ENCODE results near the gene C5orf58.

The C5orf58 gene

DNA sequence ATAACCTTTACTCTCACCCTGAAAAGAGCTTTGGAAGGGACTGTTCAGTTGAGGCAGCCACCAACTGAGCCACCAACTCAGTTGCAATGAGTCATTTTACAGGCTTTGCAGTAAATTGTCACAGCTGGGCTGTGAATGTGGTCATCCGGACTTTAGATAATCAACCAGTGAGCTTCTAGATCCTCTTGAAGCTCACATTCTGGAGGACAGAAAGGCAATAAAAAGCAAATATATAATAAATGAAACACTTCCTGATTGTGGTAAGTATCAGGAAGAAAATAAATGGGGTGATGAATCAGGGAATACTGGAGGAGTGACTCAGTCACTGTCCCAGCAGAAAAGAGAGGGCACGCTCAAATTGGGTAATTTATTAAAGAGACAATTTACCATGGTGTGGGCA lies 13.2 kb upstream of the C5orf58 start (continued):
- TF ChIP-seq, protein P1, sequence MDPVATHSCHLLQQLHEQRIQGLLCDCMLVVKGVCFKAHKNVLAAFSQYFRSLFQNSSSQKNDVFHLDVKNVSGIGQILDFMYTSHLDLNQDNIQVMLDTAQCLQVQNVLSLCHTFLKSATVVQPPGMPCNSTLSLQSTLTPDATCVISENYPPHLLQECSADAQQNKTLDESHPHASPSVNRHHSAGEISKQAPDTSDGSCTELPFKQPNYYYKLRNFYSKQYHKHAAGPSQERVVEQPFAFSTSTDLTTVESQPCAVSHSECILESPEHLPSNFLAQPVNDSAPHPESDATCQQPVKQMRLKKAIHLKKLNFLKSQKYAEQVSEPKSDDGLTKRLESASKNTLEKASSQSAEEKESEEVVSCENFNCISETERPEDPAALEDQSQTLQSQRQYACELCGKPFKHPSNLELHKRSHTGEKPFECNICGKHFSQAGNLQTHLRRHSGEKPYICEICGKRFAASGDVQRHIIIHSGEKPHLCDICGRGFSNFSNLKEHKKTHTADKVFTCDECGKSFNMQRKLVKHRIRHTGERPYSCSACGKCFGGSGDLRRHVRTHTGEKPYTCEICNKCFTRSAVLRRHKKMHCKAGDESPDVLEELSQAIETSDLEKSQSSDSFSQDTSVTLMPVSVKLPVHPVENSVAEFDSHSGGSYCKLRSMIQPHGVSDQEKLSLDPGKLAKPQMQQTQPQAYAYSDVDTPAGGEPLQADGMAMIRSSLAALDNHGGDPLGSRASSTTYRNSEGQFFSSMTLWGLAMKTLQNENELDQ (tag by site-specific recombination; IDR thresholded peaks at IDR 0.05; ENCODE audit: low read depth): no peak
- TF ChIP-seq ZNF585B (tag by site-specific recombination; IDR thresholded peaks at IDR 0.05): no peak
- no peak for TF ChIP-seq ZNF248 (tag by site-specific recombination; IDR thresholded peaks at IDR 0.05)
- TF ChIP-seq ZNF391 (tag by site-specific recombination; IDR thresholded peaks at IDR 0.05; ENCODE audit: borderline replicate concordance, low read depth): peak; percentile 62; the same call in 1 of the 2 replicates
- peak; percentile 91 for TF ChIP-seq ZEB2 (tag by site-specific recombination; IDR thresholded peaks at IDR 0.05)
- TF ChIP-seq ZNF529 (tag by site-specific recombination; IDR thresholded peaks at IDR 0.05; ENCODE audit: insufficient replicate concordance): no peak
- TF ChIP-seq, protein P2, sequence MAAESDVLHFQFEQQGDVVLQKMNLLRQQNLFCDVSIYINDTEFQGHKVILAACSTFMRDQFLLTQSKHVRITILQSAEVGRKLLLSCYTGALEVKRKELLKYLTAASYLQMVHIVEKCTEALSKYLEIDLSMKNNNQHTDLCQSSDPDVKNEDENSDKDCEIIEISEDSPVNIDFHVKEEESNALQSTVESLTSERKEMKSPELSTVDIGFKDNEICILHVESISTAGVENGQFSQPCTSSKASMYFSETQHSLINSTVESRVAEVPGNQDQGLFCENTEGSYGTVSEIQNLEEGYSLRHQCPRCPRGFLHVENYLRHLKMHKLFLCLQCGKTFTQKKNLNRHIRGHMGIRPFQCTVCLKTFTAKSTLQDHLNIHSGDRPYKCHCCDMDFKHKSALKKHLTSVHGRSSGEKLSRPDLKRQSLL (tag by site-specific recombination; IDR thresholded peaks at IDR 0.05): no peak
- no peak for TF ChIP-seq ZNF175 (tag by site-specific recombination; IDR thresholded peaks at IDR 0.05)
- no peak for TF ChIP-seq ZBTB48 (tag by site-specific recombination; IDR thresholded peaks at IDR 0.05)
- TF ChIP-seq ZNF473 (tag by site-specific recombination; IDR thresholded peaks at IDR 0.05): no peak
- no peak for TF ChIP-seq ZNF600 (tag by site-specific recombination; IDR thresholded peaks at IDR 0.05)
- TF ChIP-seq, protein P3, sequence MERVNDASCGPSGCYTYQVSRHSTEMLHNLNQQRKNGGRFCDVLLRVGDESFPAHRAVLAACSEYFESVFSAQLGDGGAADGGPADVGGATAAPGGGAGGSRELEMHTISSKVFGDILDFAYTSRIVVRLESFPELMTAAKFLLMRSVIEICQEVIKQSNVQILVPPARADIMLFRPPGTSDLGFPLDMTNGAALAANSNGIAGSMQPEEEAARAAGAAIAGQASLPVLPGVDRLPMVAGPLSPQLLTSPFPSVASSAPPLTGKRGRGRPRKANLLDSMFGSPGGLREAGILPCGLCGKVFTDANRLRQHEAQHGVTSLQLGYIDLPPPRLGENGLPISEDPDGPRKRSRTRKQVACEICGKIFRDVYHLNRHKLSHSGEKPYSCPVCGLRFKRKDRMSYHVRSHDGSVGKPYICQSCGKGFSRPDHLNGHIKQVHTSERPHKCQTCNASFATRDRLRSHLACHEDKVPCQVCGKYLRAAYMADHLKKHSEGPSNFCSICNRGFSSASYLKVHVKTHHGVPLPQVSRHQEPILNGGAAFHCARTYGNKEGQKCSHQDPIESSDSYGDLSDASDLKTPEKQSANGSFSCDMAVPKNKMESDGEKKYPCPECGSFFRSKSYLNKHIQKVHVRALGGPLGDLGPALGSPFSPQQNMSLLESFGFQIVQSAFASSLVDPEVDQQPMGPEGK (tag by site-specific recombination; IDR thresholded peaks at IDR 0.05): no peak
- TF ChIP-seq, protein P4, sequence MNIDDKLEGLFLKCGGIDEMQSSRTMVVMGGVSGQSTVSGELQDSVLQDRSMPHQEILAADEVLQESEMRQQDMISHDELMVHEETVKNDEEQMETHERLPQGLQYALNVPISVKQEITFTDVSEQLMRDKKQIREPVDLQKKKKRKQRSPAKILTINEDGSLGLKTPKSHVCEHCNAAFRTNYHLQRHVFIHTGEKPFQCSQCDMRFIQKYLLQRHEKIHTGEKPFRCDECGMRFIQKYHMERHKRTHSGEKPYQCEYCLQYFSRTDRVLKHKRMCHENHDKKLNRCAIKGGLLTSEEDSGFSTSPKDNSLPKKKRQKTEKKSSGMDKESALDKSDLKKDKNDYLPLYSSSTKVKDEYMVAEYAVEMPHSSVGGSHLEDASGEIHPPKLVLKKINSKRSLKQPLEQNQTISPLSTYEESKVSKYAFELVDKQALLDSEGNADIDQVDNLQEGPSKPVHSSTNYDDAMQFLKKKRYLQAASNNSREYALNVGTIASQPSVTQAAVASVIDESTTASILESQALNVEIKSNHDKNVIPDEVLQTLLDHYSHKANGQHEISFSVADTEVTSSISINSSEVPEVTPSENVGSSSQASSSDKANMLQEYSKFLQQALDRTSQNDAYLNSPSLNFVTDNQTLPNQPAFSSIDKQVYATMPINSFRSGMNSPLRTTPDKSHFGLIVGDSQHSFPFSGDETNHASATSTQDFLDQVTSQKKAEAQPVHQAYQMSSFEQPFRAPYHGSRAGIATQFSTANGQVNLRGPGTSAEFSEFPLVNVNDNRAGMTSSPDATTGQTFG (tag by site-specific recombination; IDR thresholded peaks at IDR 0.05; ENCODE audit: borderline replicate concordance): no peak
- no peak for TF ChIP-seq ZNF777 (tag by site-specific recombination; IDR thresholded peaks at IDR 0.05; ENCODE audit: borderline replicate concordance)
- TF ChIP-seq, protein P5, sequence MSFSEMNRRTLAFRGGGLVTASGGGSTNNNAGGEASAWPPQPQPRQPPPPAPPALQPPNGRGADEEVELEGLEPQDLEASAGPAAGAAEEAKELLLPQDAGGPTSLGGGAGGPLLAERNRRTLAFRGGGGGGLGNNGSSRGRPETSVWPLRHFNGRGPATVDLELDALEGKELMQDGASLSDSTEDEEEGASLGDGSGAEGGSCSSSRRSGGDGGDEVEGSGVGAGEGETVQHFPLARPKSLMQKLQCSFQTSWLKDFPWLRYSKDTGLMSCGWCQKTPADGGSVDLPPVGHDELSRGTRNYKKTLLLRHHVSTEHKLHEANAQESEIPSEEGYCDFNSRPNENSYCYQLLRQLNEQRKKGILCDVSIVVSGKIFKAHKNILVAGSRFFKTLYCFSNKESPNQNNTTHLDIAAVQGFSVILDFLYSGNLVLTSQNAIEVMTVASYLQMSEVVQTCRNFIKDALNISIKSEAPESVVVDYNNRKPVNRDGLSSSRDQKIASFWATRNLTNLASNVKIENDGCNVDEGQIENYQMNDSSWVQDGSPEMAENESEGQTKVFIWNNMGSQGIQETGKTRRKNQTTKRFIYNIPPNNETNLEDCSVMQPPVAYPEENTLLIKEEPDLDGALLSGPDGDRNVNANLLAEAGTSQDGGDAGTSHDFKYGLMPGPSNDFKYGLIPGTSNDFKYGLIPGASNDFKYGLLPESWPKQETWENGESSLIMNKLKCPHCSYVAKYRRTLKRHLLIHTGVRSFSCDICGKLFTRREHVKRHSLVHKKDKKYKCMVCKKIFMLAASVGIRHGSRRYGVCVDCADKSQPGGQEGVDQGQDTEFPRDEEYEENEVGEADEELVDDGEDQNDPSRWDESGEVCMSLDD (tag by site-specific recombination; IDR thresholded peaks at IDR 0.05): no peak
- TF ChIP-seq ZNF223 (tag by site-specific recombination; IDR thresholded peaks at IDR 0.05): no peak
- no peak for TF ChIP-seq ZNF426 (tag by site-specific recombination; IDR thresholded peaks at IDR 0.05)
- no peak for TF ChIP-seq ZSCAN16 (tag by site-specific recombination; IDR thresholded peaks at IDR 0.05)
- no peak for TF ChIP-seq ZNF19 (tag by site-specific recombination; IDR thresholded peaks at IDR 0.05; ENCODE audit: low read depth)
- no peak for TF ChIP-seq ZNF707 (tag by site-specific recombination; IDR thresholded peaks at IDR 0.05)
- no peak for TF ChIP-seq EGR2 (tag by site-specific recombination; IDR thresholded peaks at IDR 0.05; ENCODE audit: low read depth)
- no peak for TF ChIP-seq ZNF623 (tag by site-specific recombination; IDR thresholded peaks at IDR 0.05)
- TF ChIP-seq, protein P6, sequence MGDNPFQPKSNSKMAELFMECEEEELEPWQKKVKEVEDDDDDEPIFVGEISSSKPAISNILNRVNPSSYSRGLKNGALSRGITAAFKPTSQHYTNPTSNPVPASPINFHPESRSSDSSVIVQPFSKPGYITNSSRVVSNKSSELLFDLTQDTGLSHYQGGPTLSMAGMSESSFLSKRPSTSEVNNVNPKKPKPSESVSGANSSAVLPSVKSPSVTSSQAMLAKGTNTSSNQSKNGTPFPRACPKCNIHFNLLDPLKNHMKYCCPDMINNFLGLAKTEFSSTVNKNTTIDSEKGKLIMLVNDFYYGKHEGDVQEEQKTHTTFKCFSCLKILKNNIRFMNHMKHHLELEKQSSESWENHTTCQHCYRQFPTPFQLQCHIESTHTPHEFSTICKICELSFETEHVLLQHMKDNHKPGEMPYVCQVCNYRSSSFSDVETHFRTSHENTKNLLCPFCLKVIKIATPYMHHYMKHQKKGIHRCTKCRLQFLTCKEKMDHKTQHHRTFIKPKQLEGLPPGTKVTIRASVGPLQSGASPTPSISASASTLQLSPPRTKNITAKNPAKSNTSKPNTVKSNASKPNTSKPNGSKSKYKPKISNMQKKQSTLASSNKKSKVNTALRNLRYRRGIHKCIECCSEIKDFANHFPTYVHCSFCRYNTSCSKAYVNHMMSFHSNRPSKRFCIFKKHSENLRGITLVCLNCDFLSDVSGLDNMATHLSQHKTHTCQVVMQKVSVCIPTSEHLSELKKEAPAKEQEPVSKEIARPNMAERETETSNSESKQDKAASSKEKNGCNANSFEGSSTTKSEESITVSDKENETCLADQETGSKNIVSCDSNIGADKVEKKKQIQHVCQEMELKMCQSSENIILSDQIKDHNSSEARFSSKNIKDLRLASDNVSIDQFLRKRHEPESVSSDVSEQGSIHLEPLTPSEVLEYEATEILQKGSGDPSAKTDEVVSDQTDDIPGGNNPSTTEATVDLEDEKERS (tag by site-specific recombination; IDR thresholded peaks at IDR 0.05): no peak
- TF ChIP-seq ZBTB7A (tag by site-specific recombination; IDR thresholded peaks at IDR 0.05; ENCODE audit: low read depth): no peak
- no peak for TF ChIP-seq ZNF510 (tag by site-specific recombination; IDR thresholded peaks at IDR 0.05; ENCODE audit: insufficient replicate concordance)
